NCI-H2196 treated with DMSO at 0.1 percent for 48 hours (cell line): ENCODE data around the gene TARBP2.

Source experiments
- DNase-seq: peaks from one replicate; lab custom pipeline; 2025; ENCODE audit not compliant: unreplicated experiment; lab: John Stamatoyannopoulos, UW

Gene TARBP2, protein sequence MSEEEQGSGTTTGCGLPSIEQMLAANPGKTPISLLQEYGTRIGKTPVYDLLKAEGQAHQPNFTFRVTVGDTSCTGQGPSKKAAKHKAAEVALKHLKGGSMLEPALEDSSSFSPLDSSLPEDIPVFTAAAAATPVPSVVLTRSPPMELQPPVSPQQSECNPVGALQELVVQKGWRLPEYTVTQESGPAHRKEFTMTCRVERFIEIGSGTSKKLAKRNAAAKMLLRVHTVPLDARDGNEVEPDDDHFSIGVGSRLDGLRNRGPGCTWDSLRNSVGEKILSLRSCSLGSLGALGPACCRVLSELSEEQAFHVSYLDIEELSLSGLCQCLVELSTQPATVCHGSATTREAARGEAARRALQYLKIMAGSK

DNA sequence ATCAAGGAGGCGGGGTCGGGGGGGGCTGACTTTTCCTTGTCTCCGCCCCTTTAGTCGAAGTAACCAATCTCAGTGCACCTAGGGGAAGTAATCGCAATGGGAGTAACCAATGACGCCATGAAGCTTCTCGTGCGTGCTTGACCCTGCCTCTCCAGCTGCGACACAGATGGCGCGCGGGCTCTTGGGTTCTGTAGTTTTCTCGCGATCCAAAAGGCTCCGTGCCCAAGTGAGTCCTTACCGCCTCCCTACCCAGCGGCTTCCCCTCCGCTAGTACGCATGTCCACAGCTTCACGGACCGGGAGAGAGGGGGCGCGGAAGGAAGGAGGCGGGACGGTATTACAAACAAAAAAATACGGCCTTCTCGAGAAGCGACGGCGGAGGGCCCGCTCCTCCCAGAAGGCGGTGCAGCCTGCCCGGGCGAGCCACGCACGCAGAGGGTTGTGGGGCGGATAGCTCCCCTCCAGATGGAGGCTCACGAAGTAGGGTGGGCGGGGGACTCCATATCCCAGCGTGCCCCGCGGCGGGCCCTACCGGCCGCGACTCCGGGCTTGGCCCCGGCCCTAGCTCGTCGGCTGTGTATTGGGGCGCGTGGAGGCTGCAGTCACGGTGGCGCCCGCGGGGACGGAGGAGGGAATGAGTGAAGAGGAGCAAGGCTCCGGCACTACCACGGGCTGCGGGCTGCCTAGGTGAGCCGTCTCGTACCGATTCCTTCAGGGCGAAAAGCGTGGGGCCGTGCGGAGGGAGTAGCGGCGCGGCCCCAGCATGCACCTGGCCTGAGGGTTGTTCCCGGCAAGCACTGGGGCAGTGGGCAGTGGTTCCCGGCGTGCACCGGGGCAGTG, at the start of gene TARBP2:
Gene TARBP2 (plus strand): TSS at position 508 of the 839 bp plus-strand sequence. CDS start 126 bp downstream, at position 634.
- DNase-seq, result peak; percentile 98

DNA sequence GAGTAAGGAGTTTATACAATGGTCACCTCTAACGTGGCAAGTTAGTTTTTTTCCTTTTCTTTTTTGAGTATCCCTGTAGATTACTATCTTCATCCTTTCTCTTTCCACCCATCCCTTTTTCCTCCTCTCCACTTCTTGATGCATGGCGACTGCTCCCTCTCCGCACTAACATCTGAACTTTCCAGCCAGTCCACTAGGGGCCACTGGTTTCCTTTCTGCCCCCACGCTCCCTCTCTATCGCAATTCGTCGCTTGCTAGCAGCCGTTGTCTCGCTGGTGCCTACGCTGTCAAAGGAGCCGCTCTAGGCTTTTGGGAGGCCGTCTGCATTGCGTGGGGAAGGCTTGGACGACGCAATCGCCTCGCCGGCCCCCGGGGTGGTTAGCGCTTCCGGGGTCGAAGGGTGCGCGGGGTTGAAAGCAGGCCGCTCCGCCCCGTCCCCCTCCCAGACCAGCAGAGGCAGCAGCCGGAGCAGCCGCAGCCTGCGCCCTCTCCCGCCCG, 49.4 kb upstream of the TARBP2 start, which contains the start of gene PCBP2:
Gene PCBP2 (plus strand): TSS at position 442 of the 498 bp plus-strand sequence. CDS start 2,699 bp downstream, outside the sequence.
- DNase-seq, result peak; percentile 98

DNA sequence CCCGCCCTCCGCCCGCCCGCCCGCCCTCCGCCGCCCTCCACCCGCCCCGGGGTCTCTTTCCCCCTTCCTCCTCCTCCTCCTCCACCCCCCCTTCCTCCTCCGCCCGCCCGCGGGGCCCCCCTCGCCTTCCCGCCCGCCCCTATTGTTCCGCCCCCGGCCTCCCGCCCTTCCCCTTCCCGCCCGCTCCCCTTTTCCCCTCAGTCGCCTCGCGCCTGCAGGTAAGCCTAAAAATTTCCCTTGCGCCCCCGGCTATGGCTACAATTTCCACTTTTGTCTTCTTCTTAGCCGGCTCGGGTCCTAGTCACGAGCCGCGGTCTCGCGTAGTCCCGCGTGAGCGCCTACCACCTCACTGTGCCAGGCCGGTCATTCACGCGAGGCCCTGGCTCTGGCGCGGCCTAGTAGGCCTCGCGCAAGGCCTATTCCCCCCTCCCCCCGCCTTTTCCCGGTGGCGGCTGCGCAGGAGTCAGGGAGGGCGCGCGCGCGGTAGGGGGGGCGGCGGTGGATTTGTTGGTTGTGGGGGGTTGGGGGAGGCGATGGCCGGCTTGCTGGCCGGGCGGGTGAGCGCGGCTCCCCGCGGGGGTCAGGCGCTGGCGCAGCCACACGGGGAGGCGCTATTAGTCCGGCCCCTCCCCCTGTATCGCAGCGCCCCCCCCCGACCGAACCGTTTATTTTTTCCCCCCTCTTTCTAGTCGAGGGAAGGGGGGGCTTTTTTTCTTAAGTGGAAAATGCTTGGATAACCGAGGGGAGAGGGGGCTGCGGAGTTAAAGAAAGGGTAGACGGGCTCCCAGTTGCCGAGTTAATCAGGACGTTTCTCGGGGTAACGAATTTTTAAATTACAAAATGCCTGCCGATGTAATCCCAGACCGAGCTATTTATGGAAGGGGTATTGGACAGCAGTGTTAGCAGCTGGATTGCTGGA, 48.7 kb upstream of the TARBP2 start:
- DNase-seq, result peak; percentile 67

GRCh38 chr12:53453953-53454640, 47.0 kb upstream of the TARBP2 start:
- no peak for DNase-seq

DNA sequence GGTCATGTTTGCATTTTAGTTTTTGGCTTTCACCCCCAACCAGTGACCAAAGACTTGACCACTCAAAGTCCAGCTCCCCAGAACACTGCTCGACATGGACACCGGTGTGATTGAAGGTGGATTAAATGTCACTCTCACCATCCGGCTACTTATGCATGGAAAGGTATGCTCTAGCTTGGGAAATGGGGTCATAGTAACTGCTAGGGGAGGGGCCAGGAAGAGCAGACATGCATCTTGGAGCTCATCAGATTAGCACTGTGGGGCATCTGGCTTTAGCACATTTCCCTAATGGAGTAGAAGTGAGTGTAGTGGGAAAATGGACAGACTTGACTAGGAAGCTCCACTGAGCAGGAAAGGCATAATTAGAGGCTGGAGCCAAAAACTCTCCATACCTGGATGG, 46.4 kb upstream of the TARBP2 start:
- no peak for DNase-seq

DNA sequence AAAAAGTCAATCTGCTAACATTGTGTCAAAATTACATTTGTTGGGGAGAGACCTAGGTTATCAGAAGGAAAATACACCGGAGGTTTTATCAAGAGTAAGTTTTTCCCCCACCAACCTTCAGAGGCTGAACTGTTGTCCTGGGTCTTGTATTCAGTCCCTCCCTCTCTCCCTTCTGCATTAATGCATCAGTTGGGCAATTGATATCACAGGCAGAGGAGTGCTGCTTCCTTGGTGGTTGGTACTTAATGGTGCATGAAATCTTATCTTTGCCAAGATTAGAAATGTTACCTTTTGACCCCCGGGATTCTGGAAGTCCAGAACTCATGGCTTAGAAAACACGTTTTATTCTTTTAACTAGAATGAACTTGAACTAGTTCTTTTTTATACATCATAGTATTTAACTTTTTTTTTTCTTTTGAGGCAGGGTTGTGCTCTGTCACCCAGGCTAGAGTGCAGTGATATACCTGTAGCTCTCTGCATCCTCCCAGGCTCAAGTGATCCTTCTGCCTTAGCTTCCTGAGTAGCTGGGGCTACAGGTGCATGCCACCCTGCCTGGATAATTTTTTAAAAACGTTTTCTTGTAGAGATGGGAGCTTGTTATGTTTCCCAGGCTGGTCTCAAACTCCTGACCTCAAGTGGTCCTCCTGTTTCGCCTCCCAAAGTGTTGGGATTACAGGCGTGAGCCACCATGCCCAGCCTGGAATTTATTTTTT, 44.3 kb upstream of the TARBP2 start:
- no peak for DNase-seq

DNA sequence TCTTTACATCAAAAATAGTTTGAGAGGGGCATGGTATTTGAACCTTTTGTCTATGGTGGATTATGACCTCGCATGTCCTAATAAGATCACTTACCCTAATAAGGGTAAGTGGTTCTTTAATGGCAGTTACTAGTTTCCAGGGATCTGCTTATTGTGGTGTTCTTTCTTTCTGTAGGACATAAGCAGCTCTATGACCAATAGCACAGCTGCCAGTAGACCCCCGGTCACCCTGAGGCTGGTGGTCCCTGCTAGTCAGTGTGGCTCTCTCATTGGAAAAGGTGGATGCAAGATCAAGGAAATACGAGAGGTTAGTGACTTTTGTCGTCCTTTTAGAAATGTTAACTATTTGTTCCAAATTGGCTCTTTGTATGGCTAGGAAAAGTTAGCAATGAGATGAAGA, 42.0 kb upstream of the TARBP2 start:
- no peak for DNase-seq

GRCh38 chr12:53461059-53461458, 40.0 kb upstream of the TARBP2 start:
- DNase-seq, result no peak

DNA sequence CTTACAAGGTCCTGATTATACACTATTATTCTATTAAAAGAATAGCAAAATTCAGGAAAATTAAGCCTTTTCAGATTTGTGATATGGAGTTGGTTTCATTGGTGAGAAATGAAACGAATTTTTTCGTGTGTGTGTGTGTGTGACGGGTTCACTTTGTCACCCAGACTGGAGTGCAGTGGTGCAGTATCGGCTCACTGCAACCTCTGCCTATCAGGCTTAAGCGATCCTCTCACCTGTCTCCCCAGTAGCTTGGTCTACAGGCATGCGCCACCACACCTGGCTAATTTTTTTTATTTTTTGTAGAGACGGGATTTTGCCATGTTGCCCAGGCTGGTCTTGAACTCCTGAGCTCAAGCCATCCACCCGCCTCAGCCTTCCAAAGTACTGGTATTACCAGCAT, 39.5 kb upstream of the TARBP2 start:
- DNase-seq, result no peak

GRCh38 chr12:53462935-53463334, 38.1 kb upstream of the TARBP2 start:
- no peak for DNase-seq

- no peak for DNase-seq
These were observed 37.1 kb upstream of the TARBP2 start for GRCh38 chr12:53463802-53464560.

- no peak for DNase-seq
These were observed 36.2 kb upstream of the TARBP2 start for GRCh38 chr12:53464685-53465418.

- DNase-seq, result no peak
These were observed 35.4 kb upstream of the TARBP2 start for GRCh38 chr12:53465679-53466078.

DNA sequence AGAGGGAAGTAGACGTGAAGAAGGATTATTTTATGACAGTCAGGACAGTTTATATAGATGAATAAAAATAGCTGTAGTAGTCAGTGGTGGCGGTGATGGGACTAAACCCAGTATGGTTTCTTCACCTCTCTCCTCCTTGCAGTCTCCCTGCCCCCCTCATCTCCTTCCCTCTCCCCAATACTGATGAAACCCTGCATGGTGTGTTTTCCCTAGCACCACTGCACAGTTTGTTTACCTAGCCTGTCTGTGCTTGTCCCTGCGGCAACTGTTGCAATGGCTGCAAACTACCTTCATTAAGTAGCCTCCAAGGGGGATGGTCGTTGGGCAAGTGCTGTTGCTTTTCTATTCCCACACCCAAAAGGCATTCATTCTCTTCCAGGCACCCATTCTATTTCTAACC, 34.4 kb upstream of the TARBP2 start:
- DNase-seq, result no peak

- no peak for DNase-seq
These were observed 34.0 kb upstream of the TARBP2 start for GRCh38 chr12:53467082-53467481.

GRCh38 chr12:53467880-53468279, 33.2 kb upstream of the TARBP2 start:
- no peak for DNase-seq

DNA sequence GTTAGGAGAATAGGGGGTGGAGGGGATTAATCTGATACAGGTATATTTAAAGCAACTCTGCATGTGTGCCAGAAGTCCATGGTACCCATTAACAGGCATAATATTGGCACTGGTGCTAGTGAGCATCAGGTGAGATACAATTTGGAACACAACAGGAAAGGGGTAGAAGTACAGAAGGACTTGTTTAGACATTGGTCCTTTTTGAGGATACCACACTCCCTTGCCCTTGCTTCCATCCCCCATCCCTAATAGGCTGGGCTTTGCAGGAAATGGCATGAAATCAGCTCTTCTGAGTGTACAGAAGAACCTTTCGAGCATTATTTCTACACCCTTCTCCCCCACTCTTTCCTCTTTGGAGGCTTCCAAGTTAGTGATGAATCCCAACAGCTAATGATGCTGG, 32.8 kb upstream of the TARBP2 start:
- DNase-seq, result no peak

DNA sequence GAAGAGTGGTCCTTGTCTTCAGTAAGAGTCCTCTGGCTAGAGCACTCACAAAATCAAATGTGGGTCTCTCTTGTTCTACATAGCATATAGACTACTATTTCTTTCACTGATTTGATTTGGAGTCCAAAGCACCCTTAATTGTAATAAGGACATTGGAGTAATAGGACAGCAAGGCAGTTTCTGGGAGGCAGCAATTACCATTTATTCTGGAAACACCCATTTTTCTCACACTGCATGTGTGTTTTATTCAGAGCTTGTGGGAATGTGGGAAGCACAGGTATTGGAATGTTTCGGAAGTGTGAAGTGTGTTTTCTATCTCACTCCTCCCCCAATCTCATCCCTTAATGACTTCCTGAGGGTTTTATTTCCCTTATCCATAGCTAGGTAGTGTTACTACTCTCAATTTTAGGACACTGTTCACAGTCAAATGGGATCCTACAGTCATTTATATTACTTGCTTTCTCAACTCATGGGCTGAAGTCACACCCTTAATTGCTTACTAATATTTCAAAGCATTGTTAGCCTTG, 29.0 kb upstream of the TARBP2 start:
- DNase-seq, result no peak
